ENCODE data around the gene TMEM214.
A peak's percentile ranks its signal among the peaks of the same experiment; 100 is the strongest.

TMEM214 gene

GRCh38 chr2:27010139-27010538 is 22.6 kb upstream of the TMEM214 start:
- no peak for DNase-seq (ENCODE audit: low spot score)

DNA sequence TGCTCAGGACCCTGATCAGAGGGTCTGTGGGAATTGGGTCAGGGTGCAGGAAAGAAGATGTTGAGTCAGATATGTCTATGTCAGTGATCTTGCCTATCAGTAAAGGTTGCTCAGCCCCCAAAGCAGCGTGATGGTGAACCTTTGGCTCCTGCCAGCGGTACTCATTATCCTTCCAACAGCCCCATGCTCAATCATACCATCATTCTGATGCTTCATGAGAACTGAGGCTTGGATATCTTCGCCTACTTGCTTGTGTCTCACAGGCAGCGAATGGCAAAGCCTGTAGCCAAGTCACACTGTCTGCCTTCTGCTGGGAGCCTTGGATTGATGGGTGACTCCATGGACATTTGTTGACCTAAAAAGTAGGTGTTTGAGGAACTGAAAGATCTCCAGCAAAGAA is 19.0 kb upstream of the TMEM214 start:
- DNase-seq (ENCODE audit: low spot score), result no peak

- DNase-seq (ENCODE audit: low spot score), result no peak
Measured at GRCh38 chr2:27014771-27015433, 17.9 kb upstream of the TMEM214 start.

GRCh38 chr2:27016801-27017325 is 15.9 kb upstream of the TMEM214 start:
- peak; percentile 69 for DNase-seq (ENCODE audit: low spot score)

DNA sequence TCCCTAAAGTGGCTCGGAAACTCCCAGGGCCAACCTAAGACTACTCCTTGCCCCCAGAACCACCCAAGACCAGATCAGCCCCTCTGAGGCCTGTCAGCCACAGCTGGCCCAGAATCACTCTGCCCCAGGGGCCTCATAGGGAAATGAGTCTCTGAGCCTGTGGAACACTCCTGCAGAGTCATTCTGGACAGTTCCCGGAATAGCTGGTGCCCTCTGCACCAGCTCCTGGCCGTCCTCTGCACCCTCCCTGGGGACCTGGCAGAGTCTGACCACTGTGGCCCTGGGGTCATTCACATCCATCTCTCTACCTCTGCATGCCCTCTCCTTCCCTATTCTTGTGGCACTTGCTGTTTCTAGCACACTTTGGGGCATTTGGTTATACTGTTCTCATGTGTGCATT is 14.6 kb upstream of the TMEM214 start:
- DNase-seq (ENCODE audit: low spot score), result no peak

DNA sequence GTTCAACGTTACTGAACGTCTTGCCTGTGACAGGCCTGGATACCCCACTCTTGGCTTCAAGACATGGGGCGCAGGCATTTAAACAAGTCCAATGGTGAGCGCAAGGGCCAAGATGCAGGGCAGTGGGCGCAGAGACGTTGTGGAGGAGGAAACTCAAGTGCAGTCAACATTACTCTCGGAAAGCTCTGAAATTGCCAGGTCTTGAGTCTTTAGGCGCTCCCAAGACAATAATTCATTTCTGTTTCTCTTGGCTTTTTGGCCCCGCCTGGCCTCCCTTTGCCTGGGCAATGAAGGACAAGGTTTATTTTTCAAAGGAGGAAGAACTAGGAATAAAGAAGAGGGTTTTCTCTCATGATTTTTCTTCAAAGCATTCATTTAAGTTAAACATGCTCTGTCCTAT is 13.3 kb upstream of the TMEM214 start:
- DNase-seq (ENCODE audit: low spot score), result no peak

DNA sequence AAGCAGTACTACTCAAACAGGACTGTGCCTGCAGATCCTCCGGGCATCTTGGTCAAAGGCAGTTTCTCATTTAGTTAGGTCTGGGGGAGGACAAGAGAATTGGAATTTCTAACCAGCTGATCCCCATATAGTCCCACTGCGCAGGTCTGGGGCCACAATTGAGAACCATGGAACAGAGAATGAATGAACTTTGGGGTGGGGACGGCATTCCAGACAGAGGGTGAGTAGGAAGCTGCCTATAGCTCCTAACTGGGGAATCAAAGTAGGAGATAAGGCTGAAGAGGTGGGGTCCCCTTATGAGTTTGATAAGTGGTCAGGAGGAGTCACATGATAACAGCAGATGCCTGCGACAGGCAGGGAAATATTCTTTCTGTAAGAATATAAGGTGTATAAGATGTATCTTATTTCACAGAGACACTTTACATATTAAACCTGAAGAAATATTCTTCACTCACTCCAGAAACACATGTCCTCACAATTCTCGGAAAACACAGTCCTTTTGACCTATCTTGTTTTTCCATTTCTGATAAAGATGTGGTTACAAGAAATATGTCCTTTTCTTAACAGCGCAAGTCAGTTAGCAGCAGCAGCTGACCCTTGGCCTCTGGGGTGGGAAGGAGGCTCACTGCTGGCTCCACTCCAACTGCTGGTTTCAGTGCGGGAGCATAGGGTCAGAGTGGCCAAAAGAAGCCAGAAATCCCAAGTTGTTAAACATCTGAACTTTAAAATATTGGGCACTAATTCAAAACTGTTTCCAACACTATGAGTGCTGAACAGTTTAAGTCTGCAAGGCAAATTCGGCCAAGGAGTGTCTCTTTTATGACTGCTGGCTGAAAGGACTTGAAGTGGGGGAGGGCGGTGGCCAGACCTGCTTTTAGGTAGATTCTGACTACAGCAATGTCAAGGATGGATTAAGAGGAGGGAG is 12.6 kb upstream of the TMEM214 start:
- DNase-seq (ENCODE audit: low spot score), result no peak

GRCh38 chr2:27021253-27022049 is 11.3 kb upstream of the TMEM214 start:
- no peak for DNase-seq (ENCODE audit: low spot score)

- DNase-seq (ENCODE audit: low spot score), result no peak
Measured at GRCh38 chr2:27023740-27024139, 9.0 kb upstream of the TMEM214 start.

- DNase-seq (ENCODE audit: low spot score), result no peak
Measured at GRCh38 chr2:27024188-27024587, 8.6 kb upstream of the TMEM214 start.

GRCh38 chr2:27024812-27025211 is 8.0 kb upstream of the TMEM214 start:
- no peak for DNase-seq (ENCODE audit: low spot score)

- DNase-seq (ENCODE audit: low spot score), result no peak
Measured at GRCh38 chr2:27025281-27025800, 7.4 kb upstream of the TMEM214 start.

- no peak for DNase-seq (ENCODE audit: low spot score)
Measured at GRCh38 chr2:27025861-27026851, 6.6 kb upstream of the TMEM214 start.

DNA sequence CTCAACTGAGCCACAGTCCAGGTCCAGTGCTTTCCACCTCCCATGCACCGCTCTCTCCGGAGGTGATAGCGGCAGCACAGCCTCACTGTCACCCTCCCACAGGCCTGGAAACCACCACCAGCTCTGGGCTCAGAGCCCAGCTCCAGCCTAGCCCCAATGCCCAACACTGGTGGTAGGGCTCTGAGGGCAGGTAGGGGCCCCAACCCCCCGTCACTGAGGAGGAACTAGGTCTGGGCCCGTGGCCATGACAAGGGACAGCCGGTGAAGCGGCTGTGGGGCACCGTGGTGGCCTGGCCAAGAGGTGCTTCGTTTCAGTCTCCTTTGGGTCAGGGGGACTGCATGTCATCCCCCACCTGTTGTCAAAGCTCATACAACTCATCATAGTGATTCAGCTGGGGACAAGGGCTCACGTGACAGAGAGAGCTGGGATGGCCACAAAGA is 5.5 kb upstream of the TMEM214 start:
- DNase-seq (ENCODE audit: low spot score), result no peak

DNA sequence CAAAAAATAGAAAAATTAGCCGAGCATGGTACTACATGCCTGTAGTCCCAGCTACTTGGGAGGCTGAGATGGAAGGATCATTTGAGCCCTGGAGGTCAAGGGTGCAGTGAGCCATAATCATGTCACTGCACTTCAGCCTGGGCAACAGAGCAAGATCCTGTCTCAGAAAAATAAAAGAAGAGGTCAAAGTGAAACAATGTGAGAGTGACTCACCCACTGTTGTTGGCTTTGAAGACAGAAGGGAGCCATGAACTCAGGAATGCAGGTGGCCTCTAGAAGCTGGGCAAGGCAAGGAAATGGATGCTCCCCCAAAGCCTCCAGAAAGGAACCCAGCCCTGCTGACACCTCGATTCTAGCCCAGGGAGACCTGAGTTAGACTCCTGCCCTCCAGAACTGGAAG is 3.7 kb upstream of the TMEM214 start:
- DNase-seq (ENCODE audit: low spot score), result no peak

DNA sequence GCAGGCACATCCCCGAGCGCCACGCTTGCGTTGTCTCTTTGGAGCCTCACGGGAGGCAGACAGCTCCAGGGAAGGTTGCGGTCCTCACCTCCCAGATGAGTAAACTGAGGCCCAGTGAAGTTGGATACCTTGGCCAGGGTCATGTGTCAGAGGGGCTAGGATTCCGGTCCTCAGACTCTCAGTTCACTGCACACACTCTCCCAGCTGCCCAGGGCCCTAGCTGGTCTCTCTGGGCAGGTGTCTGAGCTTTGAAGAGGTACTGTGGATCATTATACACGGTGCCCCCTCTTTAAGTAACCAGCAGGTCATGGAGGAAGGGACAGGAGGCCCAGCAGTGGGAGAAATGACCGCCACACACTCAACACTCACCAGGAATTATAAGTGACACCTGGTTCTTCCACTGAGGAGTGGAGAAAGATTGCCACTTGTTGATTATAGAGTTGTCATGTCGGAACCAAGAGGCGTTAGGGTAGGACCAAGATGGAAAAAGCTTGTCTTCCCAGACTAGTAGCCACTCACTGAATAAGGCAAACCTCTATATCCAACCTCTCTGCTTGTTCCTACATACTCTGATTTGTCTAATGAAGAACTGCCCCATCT is 588 bp downstream of the TMEM214 start:
- no peak for DNase-seq (ENCODE audit: low spot score)

GRCh38 chr2:27038012-27038411 is 5.2 kb downstream of the TMEM214 start:
- DNase-seq (ENCODE audit: low spot score), result no peak

- DNase-seq (ENCODE audit: low spot score), result no peak
Measured at GRCh38 chr2:27038631-27039339, 6.0 kb downstream of the TMEM214 start.

DNA sequence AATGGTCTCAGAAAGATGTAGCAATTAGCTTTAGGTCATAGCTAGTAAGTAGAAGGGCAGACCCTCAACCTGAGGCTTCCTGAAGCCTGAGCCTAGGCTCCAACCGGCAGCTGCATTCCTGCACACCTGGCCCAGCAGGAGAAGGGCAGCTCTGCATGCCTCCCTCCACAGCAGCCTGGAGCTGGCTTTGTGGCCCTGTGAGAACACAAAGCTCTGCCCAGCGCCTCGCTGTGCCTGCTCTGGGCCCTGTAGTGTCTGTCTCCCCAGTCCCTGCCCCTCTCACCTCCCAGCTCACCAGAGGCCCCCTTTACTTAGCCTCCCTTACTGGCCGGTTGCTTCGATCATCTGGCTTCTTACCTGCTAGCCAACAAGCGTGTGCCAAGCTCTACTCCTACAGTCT is 6.7 kb downstream of the TMEM214 start:
- no peak for DNase-seq (ENCODE audit: low spot score)

DNA sequence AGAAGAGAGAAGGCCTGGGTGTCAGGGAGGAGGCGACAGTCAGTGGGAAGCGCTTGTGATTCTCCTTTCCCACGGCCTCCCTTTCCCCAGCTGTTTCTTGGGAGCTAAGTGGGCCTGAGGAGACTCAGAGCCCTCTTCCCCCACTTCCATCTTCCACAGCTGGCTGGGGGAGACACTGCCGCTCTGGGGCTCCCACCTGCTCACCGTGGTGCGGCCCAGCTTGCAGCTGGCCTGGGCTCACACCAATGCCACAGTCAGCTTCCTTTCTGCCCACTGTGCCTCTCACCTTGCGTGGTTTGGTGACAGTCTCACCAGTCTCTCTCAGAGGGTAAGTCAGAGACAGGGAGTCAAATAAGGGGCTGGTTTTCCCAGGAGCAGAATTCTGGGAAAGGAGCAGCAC is 7.1 kb downstream of the TMEM214 start:
- no peak for DNase-seq (ENCODE audit: low spot score)

Measured in RKO (cell line).